NCI-H187 treated with DMSO at 0.1 percent for 48 hours (cell line): Measurements from ENCODE around the gene TRIM28.
"Not testable (repeated sequence)": the region's sequence is repeated elsewhere in the genome, so short reads cannot be mapped to it uniquely, and the experiment has no call there.

Source experiments
- DNase-seq: peaks from one replicate; lab custom pipeline; 2025; lab: John Stamatoyannopoulos, UW

TRIM28 gene

GRCh38 chr19:58519355-58520256, 24.3 kb upstream of the TRIM28 start, which contains the start of gene ZBTB45:
ZBTB45 (minus strand) TSS chr19:58519810; CDS start chr19:58517673, 2,137 bp downstream.
- peak; percentile 91 for DNase-seq

- DNase-seq, result no peak
Observed at GRCh38 chr19:58520257-58520599, 23.6 kb upstream of the TRIM28 start.

- no peak for DNase-seq
Observed at GRCh38 chr19:58521651-58522050, 22.2 kb upstream of the TRIM28 start.

- DNase-seq, result no peak
Observed at GRCh38 chr19:58522709-58523108, 21.2 kb upstream of the TRIM28 start.

- DNase-seq, result no peak
Observed at GRCh38 chr19:58529405-58529804, 14.5 kb upstream of the TRIM28 start.

- no peak for DNase-seq
Observed at GRCh38 chr19:58531034-58531840, 12.6 kb upstream of the TRIM28 start.

GRCh38 chr19:58535857-58536256, 8.0 kb upstream of the TRIM28 start:
- no peak for DNase-seq

- DNase-seq, result no peak
Observed at GRCh38 chr19:58536852-58537798, 6.7 kb upstream of the TRIM28 start.

GRCh38 chr19:58538257-58539168, 5.4 kb upstream of the TRIM28 start:
- DNase-seq, result no peak

GRCh38 chr19:58539169-58539559, 4.7 kb upstream of the TRIM28 start:
- not testable (repeated sequence) for DNase-seq

- not testable (repeated sequence) for DNase-seq
Observed at GRCh38 chr19:58542641-58543372, 1.1 kb upstream of the TRIM28 start.

- DNase-seq, result no peak
Observed at GRCh38 chr19:58544591-58545285, 874 bp downstream of the TRIM28 start.

GRCh38 chr19:58545286-58546018, 1.6 kb downstream of the TRIM28 start:
- no peak for DNase-seq

GRCh38 chr19:58546019-58546530, 2.2 kb downstream of the TRIM28 start:
- no peak for DNase-seq

- no peak for DNase-seq
Observed at GRCh38 chr19:58547323-58548312, 3.8 kb downstream of the TRIM28 start.

- no peak for DNase-seq
Observed at GRCh38 chr19:58548859-58549663, 5.2 kb downstream of the TRIM28 start.
